PC-3 (cell line): ENCODE results near the gene PKLR. TPM values are rescaled to one million over a fixed set of nuclear protein-coding genes. Genes with fewer than 3 reads are reported as not detected.

Source experiments
- ATAC-seq: fragments of 200-7000 bp; cut with Tn5 transposase; 2 replicates; pipeline ENCODE4 v1.9.1; 2020; ENCODE audit warnings: mild to moderate bottlenecking, moderate library complexity
- BruUV-seq: library from RNA; stranded (reverse); fragments of 400-500 nt; replicated peaks from 2 replicates; lab custom pipeline; 2021; lab: Mats Ljungman, UMichigan
- CTCF ChIA-PET: fragments of 300-600 bp; sonication (Branson Sonifier 250); formaldehyde crosslinking; loops from one replicate; lab custom pipeline; 2022; ENCODE audit warnings: antibody characterized with exemption; lab: Charles Lee
- POLR2A ChIA-PET: fragments of 300-600 bp; sonication (Branson Sonifier 250); formaldehyde crosslinking; loops from one replicate; lab custom pipeline; 2022; ENCODE audit warnings: antibody characterized with exemption; ENCODE audit not compliant: unreplicated experiment; lab: Charles Lee
- DNase-seq: peaks from one replicate; pipeline ENCODE4 v3.0.0-alpha.2; 2015
- H2AFZ ChIP-seq: fragments of 300-600 bp; sonication (generic); 2 replicates; pipeline ENCODE4 v1.6.0; 2016; ENCODE audit warnings: antibody characterized with exemption, low read length
- H3F3A ChIP-seq: fragments of 300-600 bp; sonication (generic); one replicate; pipeline ENCODE4 v1.6.0; 2017; ENCODE audit warnings: antibody characterized with exemption, low read length, control low read depth, mild to moderate bottlenecking; ENCODE audit not compliant: unreplicated experiment
- H3K27ac ChIP-seq: fragments of 300-600 bp; sonication (generic); 2 replicates; pipeline ENCODE4 v1.5.1; 2016; ENCODE audit warnings: mild to moderate bottlenecking, low read length
- H3K27me3 ChIP-seq: fragments of 300-600 bp; sonication (generic); 2 replicates; pipeline ENCODE4 v1.6.1; 2016; ENCODE audit warnings: low read length, mixed read lengths
- H3K36me3 ChIP-seq: fragments of 300-600 bp; sonication (generic); 2 replicates; pipeline ENCODE4 v1.6.1; 2016; ENCODE audit warnings: low read depth, mixed run types, low read length, mixed read lengths
- H3K4me1 ChIP-seq: fragments of 300-600 bp; sonication (generic); 2 replicates; pipeline ENCODE4 v1.5.1; 2016; ENCODE audit warnings: low read length; ENCODE audit not compliant: insufficient read depth
- H3K4me2 ChIP-seq: fragments of 300-600 bp; sonication (generic); 2 replicates; pipeline ENCODE4 v1.6.0; 2016; ENCODE audit warnings: low read length
- H3K4me3 ChIP-seq: fragments of 300-600 bp; sonication (generic); 2 replicates; pipeline ENCODE4 v1.5.1; 2016; ENCODE audit warnings: mild to moderate bottlenecking, low read length, mixed read lengths
- H3K79me2 ChIP-seq: fragments of 300-600 bp; sonication (generic); 2 replicates; pipeline ENCODE4 v1.6.1; 2017; ENCODE audit warnings: low read length, mixed read lengths
- H3K9ac ChIP-seq: fragments of 300-600 bp; sonication (generic); 2 replicates; pipeline ENCODE4 v1.6.0; 2016; ENCODE audit warnings: mild to moderate bottlenecking, low read length
- H3K9me2 ChIP-seq: fragments of 300-600 bp; sonication (generic); replicated peaks from 2 replicates; pipeline ENCODE4 v1.6.1; 2016; ENCODE audit warnings: mixed run types, low read length, mixed read lengths
- H3K9me3 ChIP-seq: fragments of 300-600 bp; sonication (generic); 2 replicates; pipeline ENCODE4 v1.6.1; 2016; ENCODE audit warnings: low read length, mixed read lengths
- H4K20me1 ChIP-seq: fragments of 300-600 bp; sonication (generic); 2 replicates; pipeline ENCODE4 v1.6.1; 2016; ENCODE audit warnings: low read length, mixed read lengths
- CTCF ChIP-seq: fragments of 300-600 bp; sonication (generic); conservative IDR thresholded peaks from 2 replicates; pipeline ENCODE4 v1.5.1; 2017; ENCODE audit warnings: antibody characterized with exemption, low read depth, mild to moderate bottlenecking, low read length
- EZH2 ChIP-seq: fragments of 300-600 bp; sonication (generic); IDR thresholded peaks from one replicate; pipeline ENCODE4 v1.6.1; 2017; ENCODE audit warnings: antibody characterized with exemption, mild to moderate bottlenecking, low read length; ENCODE audit not compliant: unreplicated experiment
- EZH2phosphoT487 ChIP-seq: fragments of 300-600 bp; sonication (generic); IDR thresholded peaks from 2 replicates; pipeline ENCODE4 v1.6.1; 2018; ENCODE audit warnings: mild to moderate bottlenecking, antibody characterized with exemption, low read length, borderline replicate concordance
- intact Hi-C: fragments of 100-400 bp; cut with micrococcal nuclease; formaldehyde crosslinking; loops from 2 replicates; pipeline ENCODE4 v1.9.0; 2023
- total RNA-seq: library from RNA; depleted of rRNA; stranded (reverse); fragments of >200 nt; gene quantifications from 2 replicates; pipeline ENCODE4 v1.2.3, GENCODE V29; 2014

Gene PKLR
- total RNA-seq, 1 experiment from 2014 or later: not detected

- H3K27me3 ChIP-seq: no peaks in the 10 kb centered on the region
- ATAC-seq (no peak), DNase-seq (no peak)
- peaks cover 25% of the 10 kb centered on the region for H3K79me2 ChIP-seq
- intact Hi-C loops: no loop called here
- no peaks in the 10 kb centered on the region for H3K9me3 ChIP-seq
- ChIA-PET CTCF (interaction anchor here (0.6 to 0.7 kb wide), 4 partner anchors 44 to 183 kb away, joined by 3 to 4 read pairs (median 3); partner anchors contain the start of gene CLK2), POLR2A (interaction anchor here (0.6 to 0.9 kb wide), 4 partner anchors 60 to 405 kb away, joined by 3 to 7 read pairs (median 4); partner anchors contain the start of gene SCAMP3)
- H3K4me1 ChIP-seq: peaks cover 21% of the 10 kb centered on the region
- H3F3A ChIP-seq: no peaks in the 10 kb centered on the region
- BruUV-seq: TSS peak; percentile 25
- H3K4me2 ChIP-seq: peak overlapping the region; percentile 93
- H2AFZ ChIP-seq: no peak overlapping the region
- TF ChIP-seq EZH2phosphoT487: no peak
- no peak for TF ChIP-seq CTCF
- TF ChIP-seq EZH2: no peak
- H3K9ac ChIP-seq: peak overlapping the region; percentile 84; the same call in 1 of the 2 replicates
- no peaks in the 10 kb centered on the region for H3K9me2 ChIP-seq
- peaks cover 12% of the 10 kb centered on the region for H3K36me3 ChIP-seq
- H3K4me3 ChIP-seq: peak overlapping the region; percentile 80
- no peak overlapping the region for H3K27ac ChIP-seq
- no peaks in the 10 kb centered on the region for H4K20me1 ChIP-seq
Observed at GRCh38 chr1:155321639-155322503, 20.6 kb upstream of the PKLR start.

- ChIA-PET POLR2A (interaction anchor here (0.6 kb wide), 1 partner anchor 44 kb away, joined by 3 read pairs; no protein-coding TSS in a partner anchor), CTCF (no interaction called here)
- intact Hi-C loops: no loop called here
- Histone ChIP-seq H3F3A (no peaks in the 10 kb centered on the region), H4K20me1 (no peaks in the 10 kb centered on the region), H3K27ac (no peak within 1 kb of the TSS), H2AFZ (no peak within 1 kb of the TSS), H3K27me3 (no peaks in the 10 kb centered on the region), H3K79me2 (peaks cover 16% of the 10 kb centered on the region), H3K9me3 (no peaks in the 10 kb centered on the region), H3K4me3 (peak within 1 kb of the TSS; percentile 80; the same call in 1 of the 2 replicates), H3K9ac (no peak within 1 kb of the TSS), H3K4me2 (peak within 1 kb of the TSS; percentile 93), H3K4me1 (peaks cover 18% of the 10 kb centered on the region), H3K9me2 (no peaks in the 10 kb centered on the region), H3K36me3 (peaks cover 13% of the 10 kb centered on the region)
- ATAC-seq (peak; percentile 2; the same call in 1 of the 2 replicates), DNase-seq (peak; percentile 41)
- no peak for TF ChIP-seq CTCF
- no peak for TF ChIP-seq EZH2
- no peak for TF ChIP-seq EZH2phosphoT487
- no TSS peak for BruUV-seq
Observed at GRCh38 chr1:155320661-155321617, 19.7 kb upstream of the PKLR start, which contains the start of gene RUSC1. Gene RUSC1, plus strand, starts transcription at chr1:155320894. Its CDS starts 880 bp downstream, at chr1:155321774.
